ENCODE results near the gene DYRK3.

The DYRK3 gene

GRCh38 chr1:206676499-206676898, 41.2 kb downstream of the DYRK3 start:
- H3K4me2 ChIP-seq (ENCODE audit: low read length), result no peak overlapping the region
- H3K27me3 ChIP-seq (ENCODE audit: control insufficient read depth, insufficient read depth, low read length), result no peaks in the 10 kb centered on the region
- no peak overlapping the region for H3K4me3 ChIP-seq (ENCODE audit: low read length)
- no peak overlapping the region for H3K9ac ChIP-seq (ENCODE audit: low read depth, low read length)
- H3K4me1 ChIP-seq (ENCODE audit: control insufficient read depth, insufficient read depth, low read length), result peaks cover 32% of the 10 kb centered on the region
- no peaks in the 10 kb centered on the region for H3K36me3 ChIP-seq (ENCODE audit: insufficient read depth, low read length)
- no peaks in the 10 kb centered on the region for H3K9me3 ChIP-seq (replicated peaks; ENCODE audit: low read length)

- no peaks in the 10 kb centered on the region for H3K36me3 ChIP-seq (ENCODE audit: insufficient read depth, low read length)
- no peak overlapping the region for H3K4me2 ChIP-seq (ENCODE audit: low read length)
- H3K9ac ChIP-seq (ENCODE audit: low read depth, low read length), result no peak overlapping the region
- H3K4me1 ChIP-seq (ENCODE audit: control insufficient read depth, insufficient read depth, low read length), result peaks cover 20% of the 10 kb centered on the region
- H3K27me3 ChIP-seq (ENCODE audit: control insufficient read depth, insufficient read depth, low read length), result peaks cover 5% of the 10 kb centered on the region
- no peak overlapping the region for H3K4me3 ChIP-seq (ENCODE audit: low read length)
- H3K9me3 ChIP-seq (replicated peaks; ENCODE audit: low read length), result no peaks in the 10 kb centered on the region
These were observed 43.2 kb downstream of the DYRK3 start for GRCh38 chr1:206678490-206678889.

- peaks cover 8% of the 10 kb centered on the region for H3K27me3 ChIP-seq (ENCODE audit: control insufficient read depth, insufficient read depth, low read length)
- H3K4me2 ChIP-seq (ENCODE audit: low read length), result no peak overlapping the region
- no peak overlapping the region for H3K9ac ChIP-seq (ENCODE audit: low read depth, low read length)
- no peak overlapping the region for H3K4me3 ChIP-seq (ENCODE audit: low read length)
- H3K36me3 ChIP-seq (ENCODE audit: insufficient read depth, low read length), result no peaks in the 10 kb centered on the region
- no peaks in the 10 kb centered on the region for H3K9me3 ChIP-seq (replicated peaks; ENCODE audit: low read length)
- H3K4me1 ChIP-seq (ENCODE audit: control insufficient read depth, insufficient read depth, low read length), result peaks cover 13% of the 10 kb centered on the region
These were observed 44.4 kb downstream of the DYRK3 start for GRCh38 chr1:206679738-206680211.

- H3K9ac ChIP-seq (ENCODE audit: low read depth, low read length), result no peak overlapping the region
- peaks cover 9% of the 10 kb centered on the region for H3K4me1 ChIP-seq (ENCODE audit: control insufficient read depth, insufficient read depth, low read length)
- H3K4me3 ChIP-seq (ENCODE audit: low read length), result no peak overlapping the region
- no peak overlapping the region for H3K4me2 ChIP-seq (ENCODE audit: low read length)
- H3K36me3 ChIP-seq (ENCODE audit: insufficient read depth, low read length), result no peaks in the 10 kb centered on the region
- H3K9me3 ChIP-seq (replicated peaks; ENCODE audit: low read length), result no peaks in the 10 kb centered on the region
- H3K27me3 ChIP-seq (ENCODE audit: control insufficient read depth, insufficient read depth, low read length), result peaks cover 8% of the 10 kb centered on the region
These were observed 44.9 kb downstream of the DYRK3 start for GRCh38 chr1:206680279-206680678.

- H3K9ac ChIP-seq (ENCODE audit: low read depth, low read length), result no peak overlapping the region
- no peak overlapping the region for H3K4me3 ChIP-seq (ENCODE audit: low read length)
- peaks cover 8% of the 10 kb centered on the region for H3K27me3 ChIP-seq (ENCODE audit: control insufficient read depth, insufficient read depth, low read length)
- H3K9me3 ChIP-seq (replicated peaks; ENCODE audit: low read length), result no peaks in the 10 kb centered on the region
- H3K4me2 ChIP-seq (ENCODE audit: low read length), result no peak overlapping the region
- peaks cover 4% of the 10 kb centered on the region for H3K4me1 ChIP-seq (ENCODE audit: control insufficient read depth, insufficient read depth, low read length)
- H3K36me3 ChIP-seq (ENCODE audit: insufficient read depth, low read length), result no peaks in the 10 kb centered on the region
These were observed 46.0 kb downstream of the DYRK3 start for GRCh38 chr1:206681359-206681758.

GRCh38 chr1:206682111-206682510, 46.8 kb downstream of the DYRK3 start:
- Histone ChIP-seq H3K4me1 (ENCODE audit: control insufficient read depth, insufficient read depth, low read length) (peaks cover 9% of the 10 kb centered on the region), H3K36me3 (ENCODE audit: insufficient read depth, low read length) (no peaks in the 10 kb centered on the region), H3K4me2 (ENCODE audit: low read length) (no peak overlapping the region), H3K9ac (ENCODE audit: low read depth, low read length) (no peak overlapping the region), H3K9me3 (replicated peaks; ENCODE audit: low read length) (no peaks in the 10 kb centered on the region), H3K4me3 (ENCODE audit: low read length) (no peak overlapping the region), H3K27me3 (ENCODE audit: control insufficient read depth, insufficient read depth, low read length) (peaks cover 8% of the 10 kb centered on the region)

GRCh38 chr1:206683313-206683712, 48.0 kb downstream of the DYRK3 start:
- Histone ChIP-seq H3K4me1 (ENCODE audit: control insufficient read depth, insufficient read depth, low read length) (peaks cover 21% of the 10 kb centered on the region), H3K36me3 (ENCODE audit: insufficient read depth, low read length) (no peaks in the 10 kb centered on the region), H3K9ac (ENCODE audit: low read depth, low read length) (no peak overlapping the region), H3K4me3 (ENCODE audit: low read length) (no peak overlapping the region), H3K9me3 (replicated peaks; ENCODE audit: low read length) (no peaks in the 10 kb centered on the region), H3K4me2 (ENCODE audit: low read length) (no peak overlapping the region), H3K27me3 (ENCODE audit: control insufficient read depth, insufficient read depth, low read length) (peaks cover 8% of the 10 kb centered on the region)

- Histone ChIP-seq H3K4me1 (ENCODE audit: control insufficient read depth, insufficient read depth, low read length) (peaks cover 22% of the 10 kb centered on the region), H3K9me3 (replicated peaks; ENCODE audit: low read length) (no peaks in the 10 kb centered on the region), H3K27me3 (ENCODE audit: control insufficient read depth, insufficient read depth, low read length) (peaks cover 8% of the 10 kb centered on the region), H3K9ac (ENCODE audit: low read depth, low read length) (peak overlapping the region; percentile 52), H3K36me3 (ENCODE audit: insufficient read depth, low read length) (no peaks in the 10 kb centered on the region), H3K4me2 (ENCODE audit: low read length) (peak overlapping the region; percentile 88), H3K4me3 (ENCODE audit: low read length) (peak overlapping the region; percentile 74)
These were observed 48.7 kb downstream of the DYRK3 start for GRCh38 chr1:206684003-206684402.

GRCh38 chr1:206684478-206685333, 49.4 kb downstream of the DYRK3 start, which contains the start of gene MAPKAPK2:
MAPKAPK2 (plus strand) TSS chr1:206684905; CDS start chr1:206685230, 325 bp downstream.
- Histone ChIP-seq H3K4me3 (ENCODE audit: low read length) (peak within 1 kb of the TSS; percentile 89), H3K27me3 (ENCODE audit: control insufficient read depth, insufficient read depth, low read length) (peaks cover 8% of the 10 kb centered on the region), H3K9ac (ENCODE audit: low read depth, low read length) (peak within 1 kb of the TSS; percentile 96), H3K4me1 (ENCODE audit: control insufficient read depth, insufficient read depth, low read length) (peaks cover 22% of the 10 kb centered on the region), H3K9me3 (replicated peaks; ENCODE audit: low read length) (no peaks in the 10 kb centered on the region), H3K36me3 (ENCODE audit: insufficient read depth, low read length) (no peaks in the 10 kb centered on the region), H3K4me2 (ENCODE audit: low read length) (peak within 1 kb of the TSS; percentile 88)

GRCh38 chr1:206685334-206685768, 50.0 kb downstream of the DYRK3 start:
- peak overlapping the region; percentile 88 for H3K4me2 ChIP-seq (ENCODE audit: low read length)
- H3K4me1 ChIP-seq (ENCODE audit: control insufficient read depth, insufficient read depth, low read length), result peaks cover 22% of the 10 kb centered on the region
- H3K36me3 ChIP-seq (ENCODE audit: insufficient read depth, low read length), result no peaks in the 10 kb centered on the region
- H3K9me3 ChIP-seq (replicated peaks; ENCODE audit: low read length), result no peaks in the 10 kb centered on the region
- peak overlapping the region; percentile 89 for H3K4me3 ChIP-seq (ENCODE audit: low read length)
- peak overlapping the region; percentile 96 for H3K9ac ChIP-seq (ENCODE audit: low read depth, low read length)
- H3K27me3 ChIP-seq (ENCODE audit: control insufficient read depth, insufficient read depth, low read length), result peaks cover 8% of the 10 kb centered on the region

- Histone ChIP-seq H3K9ac (ENCODE audit: low read depth, low read length) (peak overlapping the region; percentile 96), H3K36me3 (ENCODE audit: insufficient read depth, low read length) (no peaks in the 10 kb centered on the region), H3K4me3 (ENCODE audit: low read length) (peak overlapping the region; percentile 89), H3K9me3 (replicated peaks; ENCODE audit: low read length) (no peaks in the 10 kb centered on the region), H3K4me2 (ENCODE audit: low read length) (peak overlapping the region; percentile 88), H3K27me3 (ENCODE audit: control insufficient read depth, insufficient read depth, low read length) (peaks cover 8% of the 10 kb centered on the region), H3K4me1 (ENCODE audit: control insufficient read depth, insufficient read depth, low read length) (peaks cover 28% of the 10 kb centered on the region)
These were observed 50.6 kb downstream of the DYRK3 start for GRCh38 chr1:206685769-206686477.

All from skeletal muscle satellite cell (primary cell).